ENCODE results near the gene FEN1.

The FEN1 gene

GRCh38 chr11:61844909-61845565 lies 52.3 kb downstream of the FEN1 start:
- peaks cover 75% of the 10 kb centered on the region for H3K36me3 ChIP-seq (ENCODE audit: insufficient read depth, low read length)

GRCh38 chr11:61846362-61847020 lies 53.8 kb downstream of the FEN1 start:
- Histone ChIP-seq H3K27ac (ENCODE audit: low read depth, low read length, poor library complexity, severe bottlenecking) (no peak overlapping the region), H3K4me1 (ENCODE audit: insufficient read depth, low read length, severe bottlenecking) (no peaks in the 10 kb centered on the region), H3K9me3 (ENCODE audit: low read length) (no peaks in the 10 kb centered on the region), H3K9ac (ENCODE audit: low read length) (no peak overlapping the region), H3K27me3 (ENCODE audit: insufficient read depth, low read length) (no peaks in the 10 kb centered on the region), H3F3A (ENCODE audit: insufficient read depth, low read length) (no peaks in the 10 kb centered on the region), H3K4me2 (ENCODE audit: low read length) (no peak overlapping the region), H3K4me3 (ENCODE audit: low read depth, low read length, poor library complexity, severe bottlenecking) (no peak overlapping the region), H3K36me3 (ENCODE audit: insufficient read depth, low read length) (peaks cover 75% of the 10 kb centered on the region), H2AFZ (ENCODE audit: low read length) (no peak overlapping the region), H3K9me2 (ENCODE audit: low read depth, low read length) (no peaks in the 10 kb centered on the region), H3K79me2 (ENCODE audit: insufficient read depth, low read length) (no peaks in the 10 kb centered on the region), H4K20me1 (ENCODE audit: insufficient read depth, low read length) (no peaks in the 10 kb centered on the region)
- TF ChIP-seq CTCF (IDR thresholded peaks at IDR 0.05; ENCODE audit: low read length) (no peak), EZH2 (IDR thresholded peaks at IDR 0.05; ENCODE audit: borderline replicate concordance, low read length) (no peak)

More at GRCh38 chr11:61844909-61845565, 52.3 kb downstream of the FEN1 start:
- H4K20me1 ChIP-seq (ENCODE audit: insufficient read depth, low read length), result no peaks in the 10 kb centered on the region
- no peak for TF ChIP-seq EZH2 (IDR thresholded peaks at IDR 0.05; ENCODE audit: borderline replicate concordance, low read length)
- no peak for TF ChIP-seq CTCF (IDR thresholded peaks at IDR 0.05; ENCODE audit: low read length)
- no peaks in the 10 kb centered on the region for H3K79me2 ChIP-seq (ENCODE audit: insufficient read depth, low read length)
- no peaks in the 10 kb centered on the region for H3K9me3 ChIP-seq (ENCODE audit: low read length)
- no peaks in the 10 kb centered on the region for H3K9me2 ChIP-seq (ENCODE audit: low read depth, low read length)
- H2AFZ ChIP-seq (ENCODE audit: low read length), result no peak overlapping the region
- no peaks in the 10 kb centered on the region for H3K27me3 ChIP-seq (ENCODE audit: insufficient read depth, low read length)
- H3F3A ChIP-seq (ENCODE audit: insufficient read depth, low read length), result no peaks in the 10 kb centered on the region
- no peak overlapping the region for H3K4me2 ChIP-seq (ENCODE audit: low read length)
- H3K9ac ChIP-seq (ENCODE audit: low read length), result no peak overlapping the region
- no peak overlapping the region for H3K27ac ChIP-seq (ENCODE audit: low read depth, low read length, poor library complexity, severe bottlenecking)
- H3K4me1 ChIP-seq (ENCODE audit: insufficient read depth, low read length, severe bottlenecking), result no peaks in the 10 kb centered on the region
- H3K4me3 ChIP-seq (ENCODE audit: low read depth, low read length, poor library complexity, severe bottlenecking), result no peak overlapping the region

Measured in OCI-LY1 (cell line).